Activated CD8-positive, alpha-beta T cell treated with anti-CD3 and anti-CD28 coated beads for 36 hours (primary cell): ENCODE measurements around the gene SP100. TPM values are rescaled to one million over a fixed set of nuclear protein-coding genes. Genes with fewer than 3 reads are reported as not detected.

ENCODE experiments used
- ATAC-seq: fragments of 200-7000 bp; cut with Tn5 transposase; one replicate; pipeline ENCODE4 v1.10.0; 2021; ENCODE audit warnings: mild to moderate bottlenecking, moderate library complexity
- CTCF ChIA-PET: fragments of 350-600 bp; sonication (Branson Sonifier 250); formaldehyde crosslinking; loops from one replicate; lab custom pipeline; 2021; ENCODE audit warnings: antibody characterized with exemption; lab: Charles Lee
- POLR2A ChIA-PET: fragments of 350-600 bp; sonication (Branson Sonifier 250); formaldehyde crosslinking; loops from one replicate; lab custom pipeline; 2021; ENCODE audit warnings: antibody characterized with exemption; lab: Charles Lee
- DNase-seq: peaks from one replicate; pipeline ENCODE4 v3.0.0-alpha.2; 2020
- H3K27ac Mint-ChIP-seq: one replicate; pipeline ENCODE4 v1.8.0; 2021; ENCODE audit warnings: mild to moderate bottlenecking, mixed read lengths
- H3K27me3 Mint-ChIP-seq: one replicate; pipeline ENCODE4 v1.8.0; 2021; ENCODE audit warnings: mixed read lengths
- H3K36me3 Mint-ChIP-seq: one replicate; pipeline ENCODE4 v1.8.0; 2021; ENCODE audit warnings: low read depth, mixed read lengths
- H3K4me1 Mint-ChIP-seq: one replicate; pipeline ENCODE4 v1.8.0; 2021; ENCODE audit warnings: low read depth, mixed read lengths
- H3K4me3 Mint-ChIP-seq: one replicate; pipeline ENCODE4 v1.8.0; 2021; ENCODE audit warnings: mild to moderate bottlenecking, moderate library complexity, mixed read lengths
- H3K9me3 Mint-ChIP-seq: one replicate; pipeline ENCODE4 v1.8.0; 2021; ENCODE audit warnings: mixed read lengths
- CTCF ChIP-seq: fragments of 200-600 bp; IDR thresholded peaks from one replicate; pipeline ENCODE4 v1.8.0; 2022; ENCODE audit warnings: antibody characterized with exemption, mild to moderate bottlenecking
- intact Hi-C: fragments of 100-400 bp; cut with micrococcal nuclease; formaldehyde crosslinking; loops from one replicate; pipeline ENCODE4 v1.10.0; 2022
- total RNA-seq, 2 experiments: library from RNA; stranded (reverse); gene quantifications; one replicate each; pipeline ENCODE4 v1.2.3, GENCODE V29; 2021

The SP100 gene
- total RNA-seq, 2 experiments from 2014 or later = 108 TPM

GRCh38 chr2:230425377-230425776 lies 9.4 kb downstream of the SP100 start:
- Mint-ChIP-seq H3K36me3 (peaks cover 78% of the 10 kb centered on the region), H3K4me1 (peaks cover 74% of the 10 kb centered on the region), H3K9me3 (peaks cover 11% of the 10 kb centered on the region), H3K27me3 (no peaks in the 10 kb centered on the region), H3K27ac (peak overlapping the region; percentile 11), H3K4me3 (no peak overlapping the region)
- DNase-seq (no peak), ATAC-seq (no peak)
- CTCF ChIA-PET = no interaction called here
- intact Hi-C loops = no loop called here
- TF ChIP-seq CTCF = no peak
- POLR2A ChIA-PET = no interaction called here

DNA sequence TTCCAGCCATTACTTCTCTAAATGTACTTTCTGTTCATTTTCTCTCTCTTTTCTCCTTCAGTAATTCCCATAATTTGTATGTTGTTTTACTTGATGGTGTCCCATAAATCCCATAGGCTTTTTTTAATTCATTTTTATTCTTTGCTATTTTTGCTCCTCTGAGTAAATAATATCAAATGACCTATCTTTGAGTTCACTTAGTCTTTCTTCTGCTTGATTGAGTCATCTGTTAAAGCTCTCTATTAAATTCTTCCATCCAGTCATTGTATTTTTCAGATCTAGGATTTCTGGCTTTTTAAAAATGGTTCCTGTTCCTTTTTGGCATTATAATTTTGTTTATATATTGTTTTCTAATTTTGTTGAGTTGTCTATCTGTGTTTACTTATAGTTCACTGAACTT lies 13.5 kb downstream of the SP100 start:
- intact Hi-C loops = no loop called here
- H3K27ac Mint-ChIP-seq = peak overlapping the region; percentile 30
- H3K4me3 Mint-ChIP-seq = no peak overlapping the region
- ChIA-PET CTCF (interaction anchor here (1.1 to 1.3 kb wide), 2 partner anchors 10 to 12 kb away, joined by 3 to 5 read pairs; no protein-coding TSS in a partner anchor), POLR2A (interaction anchor here (3.3 kb wide), 1 partner anchor 13 kb away, joined by 13 read pairs; the partner anchor contains the start of gene SP100)
- H3K9me3 Mint-ChIP-seq = peaks cover 19% of the 10 kb centered on the region
- DNase-seq = no peak
- H3K36me3 Mint-ChIP-seq = peaks cover 82% of the 10 kb centered on the region
- H3K27me3 Mint-ChIP-seq = no peaks in the 10 kb centered on the region
- ATAC-seq = no peak
- H3K4me1 Mint-ChIP-seq = peaks cover 64% of the 10 kb centered on the region
- no peak for TF ChIP-seq CTCF

DNA sequence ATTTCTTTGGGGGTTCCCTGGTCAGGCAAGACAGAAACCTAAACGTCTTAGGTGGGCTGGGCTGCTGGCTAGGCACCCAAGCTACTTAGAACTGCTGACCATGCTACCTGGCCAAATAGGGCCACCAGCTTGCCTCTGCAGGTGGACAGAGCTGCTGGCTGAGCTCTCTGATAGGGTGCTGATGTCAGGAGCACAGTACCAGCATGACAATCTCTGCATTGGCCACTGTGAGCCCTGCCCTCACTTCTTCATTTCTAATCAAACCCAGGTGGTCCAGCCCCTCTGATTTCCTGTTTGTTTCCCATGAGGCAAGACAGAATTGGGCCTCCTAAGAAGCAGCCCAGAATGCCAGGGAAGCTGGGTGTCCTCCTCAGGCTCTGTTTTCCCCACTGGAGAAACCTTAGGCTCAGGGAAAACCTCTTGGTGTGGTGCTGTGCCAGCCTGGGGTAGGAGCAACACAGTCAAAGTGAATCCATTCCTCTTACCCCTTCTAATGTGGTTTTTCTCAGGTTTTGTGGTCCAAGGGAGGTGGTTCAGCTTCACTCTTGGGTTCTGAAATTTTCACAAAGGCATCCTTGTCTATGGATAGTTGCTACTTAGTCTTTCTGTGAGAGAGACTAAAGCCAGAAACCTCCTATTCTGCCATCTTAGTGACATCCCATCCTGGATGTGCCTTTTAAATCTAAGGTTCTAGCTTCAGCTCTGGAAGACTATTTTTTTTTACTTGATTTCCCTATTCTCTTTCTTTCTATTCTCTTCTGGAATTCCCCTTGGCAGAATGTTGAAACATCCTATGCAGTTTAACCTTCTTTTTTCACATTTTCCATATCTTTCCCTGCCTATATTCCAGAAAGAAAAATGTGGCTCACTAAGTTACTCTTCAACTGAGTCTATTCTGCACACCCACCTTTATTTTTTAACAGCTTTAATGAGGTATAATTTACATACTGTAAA lies 15.2 kb downstream of the SP100 start:
- CTCF ChIA-PET = no interaction called here
- no peak for DNase-seq
- intact Hi-C loops = no loop called here
- H3K4me3 Mint-ChIP-seq = no peak overlapping the region
- TF ChIP-seq CTCF = no peak
- ATAC-seq = peak; percentile 52
- peaks cover 60% of the 10 kb centered on the region for H3K4me1 Mint-ChIP-seq
- peak overlapping the region; percentile 47 for H3K27ac Mint-ChIP-seq
- no peaks in the 10 kb centered on the region for H3K27me3 Mint-ChIP-seq
- peaks cover 23% of the 10 kb centered on the region for H3K9me3 Mint-ChIP-seq
- POLR2A ChIA-PET = interaction anchor here (0.8 to 3.3 kb wide), 5 partner anchors 9 to 36 kb away, joined by 3 to 13 read pairs (median 5); partner anchors contain the start of gene SP100
- peaks cover 82% of the 10 kb centered on the region for H3K36me3 Mint-ChIP-seq

- ChIA-PET POLR2A (interaction anchor here (0.7 to 0.9 kb wide), 2 partner anchors 17 to 308 kb away, joined by 3 to 4 read pairs; no protein-coding TSS in a partner anchor), CTCF (no interaction called here)
- H3K4me1 Mint-ChIP-seq = peaks cover 58% of the 10 kb centered on the region
- intact Hi-C loops = no loop called here
- ATAC-seq = no peak
- H3K27me3 Mint-ChIP-seq = no peaks in the 10 kb centered on the region
- H3K36me3 Mint-ChIP-seq = peaks cover 81% of the 10 kb centered on the region
- peak overlapping the region; percentile 75 for H3K27ac Mint-ChIP-seq
- DNase-seq = no peak
- no peak for TF ChIP-seq CTCF
- H3K4me3 Mint-ChIP-seq = no peak overlapping the region
- peaks cover 18% of the 10 kb centered on the region for H3K9me3 Mint-ChIP-seq
These were observed 18.8 kb downstream of the SP100 start for GRCh38 chr2:230434677-230435324.
